ENCODE results near the gene CSRP2.

Gene CSRP2

DNA sequence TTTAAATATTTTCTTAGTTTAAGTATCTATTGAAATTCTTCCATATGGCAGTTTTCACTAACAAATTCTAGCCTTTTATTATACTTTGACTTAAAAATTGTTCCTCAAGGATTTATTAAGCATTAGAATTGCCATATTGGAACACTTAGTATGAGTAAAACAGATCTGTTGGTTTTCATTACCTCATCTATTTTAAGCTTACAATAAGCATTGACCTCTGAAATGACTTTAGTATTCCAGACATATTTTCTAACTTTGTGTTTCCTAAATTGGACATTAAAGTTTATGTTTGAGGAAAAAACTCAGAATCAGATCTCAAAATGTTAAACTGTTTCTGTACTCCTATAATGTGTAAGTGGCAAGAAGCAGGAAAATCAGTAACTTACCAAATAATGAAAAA is 48.4 kb downstream of the CSRP2 start:
- no peaks in the 10 kb centered on the region for H3K9me2 ChIP-seq (replicated peaks; ENCODE audit: control insufficient read depth, low read length)
- no peaks in the 10 kb centered on the region for H4K20me1 ChIP-seq (ENCODE audit: control insufficient read depth, insufficient read depth, low read depth, low read length)
- no peak overlapping the region for H3K4me3 ChIP-seq (ENCODE audit: low read length)
- no peaks in the 10 kb centered on the region for H3F3A ChIP-seq (ENCODE audit: control insufficient read depth, insufficient read depth)
- H3K79me2 ChIP-seq (ENCODE audit: control insufficient read depth, low read length), result no peaks in the 10 kb centered on the region
- no peaks in the 10 kb centered on the region for H3K27me3 ChIP-seq (ENCODE audit: control insufficient read depth, low read length)
- no peaks in the 10 kb centered on the region for H3K4me1 ChIP-seq (ENCODE audit: control insufficient read depth, low read length)
- TF ChIP-seq, protein P1, sequence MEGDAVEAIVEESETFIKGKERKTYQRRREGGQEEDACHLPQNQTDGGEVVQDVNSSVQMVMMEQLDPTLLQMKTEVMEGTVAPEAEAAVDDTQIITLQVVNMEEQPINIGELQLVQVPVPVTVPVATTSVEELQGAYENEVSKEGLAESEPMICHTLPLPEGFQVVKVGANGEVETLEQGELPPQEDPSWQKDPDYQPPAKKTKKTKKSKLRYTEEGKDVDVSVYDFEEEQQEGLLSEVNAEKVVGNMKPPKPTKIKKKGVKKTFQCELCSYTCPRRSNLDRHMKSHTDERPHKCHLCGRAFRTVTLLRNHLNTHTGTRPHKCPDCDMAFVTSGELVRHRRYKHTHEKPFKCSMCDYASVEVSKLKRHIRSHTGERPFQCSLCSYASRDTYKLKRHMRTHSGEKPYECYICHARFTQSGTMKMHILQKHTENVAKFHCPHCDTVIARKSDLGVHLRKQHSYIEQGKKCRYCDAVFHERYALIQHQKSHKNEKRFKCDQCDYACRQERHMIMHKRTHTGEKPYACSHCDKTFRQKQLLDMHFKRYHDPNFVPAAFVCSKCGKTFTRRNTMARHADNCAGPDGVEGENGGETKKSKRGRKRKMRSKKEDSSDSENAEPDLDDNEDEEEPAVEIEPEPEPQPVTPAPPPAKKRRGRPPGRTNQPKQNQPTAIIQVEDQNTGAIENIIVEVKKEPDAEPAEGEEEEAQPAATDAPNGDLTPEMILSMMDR (IDR thresholded peaks at IDR 0.05; ENCODE audit: low read depth, low read length, poor library complexity, severe bottlenecking), result no peak
- no peak for TF ChIP-seq EZH2phosphoT487 (IDR thresholded peaks at IDR 0.05; ENCODE audit: borderline replicate concordance, low read length)
- H3K4me2 ChIP-seq (ENCODE audit: low read length), result no peak overlapping the region
- H3K27ac ChIP-seq (ENCODE audit: low read depth, low read length), result no peak overlapping the region
- H3K36me3 ChIP-seq (ENCODE audit: control insufficient read depth, low read length), result peaks cover 10% of the 10 kb centered on the region
- H3K9me3 ChIP-seq (ENCODE audit: control insufficient read depth, insufficient read depth, low read length), result no peaks in the 10 kb centered on the region

DNA sequence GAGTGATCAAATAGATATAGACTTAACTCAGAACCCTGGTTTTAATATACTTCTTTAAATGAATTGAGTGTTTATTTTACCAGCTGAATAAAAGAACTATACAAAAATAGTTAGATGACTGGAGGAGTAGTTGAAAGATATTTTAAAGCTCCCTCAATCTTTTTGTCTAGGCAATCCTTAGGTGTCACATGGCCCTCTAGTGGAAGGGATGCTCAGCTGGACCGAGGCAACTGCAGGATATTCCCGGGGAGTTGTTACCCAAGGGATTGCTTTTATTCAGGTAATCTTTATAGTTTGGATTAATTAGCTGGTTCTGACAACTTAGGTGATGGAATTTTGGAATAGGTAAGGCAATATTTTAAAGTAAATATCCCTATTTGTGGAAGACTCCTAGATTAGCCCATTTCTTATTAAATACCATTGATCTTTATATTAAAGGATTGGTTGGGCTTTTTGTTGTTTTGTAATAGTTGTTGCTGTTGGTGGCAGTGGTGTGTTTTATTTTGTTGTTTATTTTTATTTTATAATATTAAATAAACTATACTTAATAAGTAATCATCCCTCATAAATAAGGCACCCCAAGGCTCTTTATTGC is 57.8 kb downstream of the CSRP2 start:
- Histone ChIP-seq H3K27me3 (ENCODE audit: control insufficient read depth, low read length) (no peaks in the 10 kb centered on the region), H4K20me1 (ENCODE audit: control insufficient read depth, insufficient read depth, low read depth, low read length) (no peaks in the 10 kb centered on the region), H3K79me2 (ENCODE audit: control insufficient read depth, low read length) (no peaks in the 10 kb centered on the region), H3K4me3 (ENCODE audit: low read length) (no peak overlapping the region), H3K36me3 (ENCODE audit: control insufficient read depth, low read length) (peaks cover 10% of the 10 kb centered on the region; the same call in 1 of the 2 replicates), H3F3A (ENCODE audit: control insufficient read depth, insufficient read depth) (no peaks in the 10 kb centered on the region), H3K4me1 (ENCODE audit: control insufficient read depth, low read length) (no peaks in the 10 kb centered on the region), H3K9me2 (replicated peaks; ENCODE audit: control insufficient read depth, low read length) (no peaks in the 10 kb centered on the region), H3K9me3 (ENCODE audit: control insufficient read depth, insufficient read depth, low read length) (no peaks in the 10 kb centered on the region), H3K4me2 (ENCODE audit: low read length) (no peak overlapping the region), H3K27ac (ENCODE audit: low read depth, low read length) (no peak overlapping the region)
- TF ChIP-seq EZH2phosphoT487 (IDR thresholded peaks at IDR 0.05; ENCODE audit: borderline replicate concordance, low read length), result no peak
- TF ChIP-seq, protein P1 (IDR thresholded peaks at IDR 0.05; ENCODE audit: low read depth, low read length, poor library complexity, severe bottlenecking), result peak; percentile 47

DNA sequence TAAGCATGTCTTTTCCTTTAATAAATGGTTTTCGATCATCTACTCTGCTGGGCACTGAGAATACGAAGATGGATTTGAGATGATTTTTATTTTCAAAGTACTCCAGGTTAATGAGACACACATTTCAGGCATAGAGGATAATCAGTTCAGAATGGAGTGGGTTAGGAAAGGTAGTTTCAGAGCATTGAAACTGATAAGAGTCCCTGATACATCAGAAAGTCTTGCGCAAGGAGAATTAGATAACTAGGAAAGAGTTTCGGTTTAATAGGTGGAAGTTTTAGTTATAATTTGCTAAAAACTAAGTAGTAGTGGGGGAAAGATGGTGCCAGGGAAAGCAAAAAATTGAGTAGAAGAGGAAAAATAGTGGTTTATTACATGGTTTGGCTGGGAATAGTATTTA is 64.8 kb downstream of the CSRP2 start:
- Histone ChIP-seq H3K79me2 (ENCODE audit: control insufficient read depth, low read length) (no peaks in the 10 kb centered on the region), H3K27ac (ENCODE audit: low read depth, low read length) (no peak overlapping the region), H3K27me3 (ENCODE audit: control insufficient read depth, low read length) (no peaks in the 10 kb centered on the region), H3F3A (ENCODE audit: control insufficient read depth, insufficient read depth) (no peaks in the 10 kb centered on the region), H3K9me2 (replicated peaks; ENCODE audit: control insufficient read depth, low read length) (no peaks in the 10 kb centered on the region), H3K4me2 (ENCODE audit: low read length) (no peak overlapping the region), H4K20me1 (ENCODE audit: control insufficient read depth, insufficient read depth, low read depth, low read length) (no peaks in the 10 kb centered on the region), H3K4me1 (ENCODE audit: control insufficient read depth, low read length) (no peaks in the 10 kb centered on the region), H3K9me3 (ENCODE audit: control insufficient read depth, insufficient read depth, low read length) (no peaks in the 10 kb centered on the region), H3K36me3 (ENCODE audit: control insufficient read depth, low read length) (peaks cover 19% of the 10 kb centered on the region), H3K4me3 (ENCODE audit: low read length) (no peak overlapping the region)
- no peak for TF ChIP-seq EZH2phosphoT487 (IDR thresholded peaks at IDR 0.05; ENCODE audit: borderline replicate concordance, low read length)
- TF ChIP-seq, protein P1 (IDR thresholded peaks at IDR 0.05; ENCODE audit: low read depth, low read length, poor library complexity, severe bottlenecking), result no peak
